ENCODE measurements around the gene CDH15.

Gene CDH15

DNA sequence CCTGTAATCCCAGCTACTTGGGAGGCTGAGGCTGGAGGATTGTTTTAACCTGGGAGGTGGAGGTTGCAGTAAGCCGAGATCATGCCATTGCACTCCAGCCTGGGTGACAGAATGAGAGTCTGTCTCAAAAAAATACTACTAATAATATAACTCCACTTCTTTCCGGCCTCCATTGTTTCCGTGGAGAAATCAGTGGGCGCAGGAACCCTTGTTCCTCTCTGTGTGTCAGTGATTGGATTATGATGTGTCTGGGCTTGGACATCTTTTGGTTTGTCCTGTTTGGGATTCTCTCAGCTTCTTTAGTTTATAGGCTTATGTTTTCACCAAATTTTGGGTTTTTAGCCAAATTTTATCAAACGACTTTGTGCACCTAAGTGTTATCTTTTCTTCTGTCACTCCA is 41.1 kb upstream of the CDH15 start:
- DNase-seq (ENCODE audit: low spot score): no peak
- TF ChIP-seq, protein P1, sequence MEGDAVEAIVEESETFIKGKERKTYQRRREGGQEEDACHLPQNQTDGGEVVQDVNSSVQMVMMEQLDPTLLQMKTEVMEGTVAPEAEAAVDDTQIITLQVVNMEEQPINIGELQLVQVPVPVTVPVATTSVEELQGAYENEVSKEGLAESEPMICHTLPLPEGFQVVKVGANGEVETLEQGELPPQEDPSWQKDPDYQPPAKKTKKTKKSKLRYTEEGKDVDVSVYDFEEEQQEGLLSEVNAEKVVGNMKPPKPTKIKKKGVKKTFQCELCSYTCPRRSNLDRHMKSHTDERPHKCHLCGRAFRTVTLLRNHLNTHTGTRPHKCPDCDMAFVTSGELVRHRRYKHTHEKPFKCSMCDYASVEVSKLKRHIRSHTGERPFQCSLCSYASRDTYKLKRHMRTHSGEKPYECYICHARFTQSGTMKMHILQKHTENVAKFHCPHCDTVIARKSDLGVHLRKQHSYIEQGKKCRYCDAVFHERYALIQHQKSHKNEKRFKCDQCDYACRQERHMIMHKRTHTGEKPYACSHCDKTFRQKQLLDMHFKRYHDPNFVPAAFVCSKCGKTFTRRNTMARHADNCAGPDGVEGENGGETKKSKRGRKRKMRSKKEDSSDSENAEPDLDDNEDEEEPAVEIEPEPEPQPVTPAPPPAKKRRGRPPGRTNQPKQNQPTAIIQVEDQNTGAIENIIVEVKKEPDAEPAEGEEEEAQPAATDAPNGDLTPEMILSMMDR (IDR thresholded peaks at IDR 0.05; ENCODE audit: borderline replicate concordance, control extremely low read depth, extremely low read depth, insufficient read depth, missing control alignments): no peak
- in situ Hi-C loops (cut with MboI; ENCODE audit: low sequenced_read_pairs, unreplicated experiment): no loop called here

DNA sequence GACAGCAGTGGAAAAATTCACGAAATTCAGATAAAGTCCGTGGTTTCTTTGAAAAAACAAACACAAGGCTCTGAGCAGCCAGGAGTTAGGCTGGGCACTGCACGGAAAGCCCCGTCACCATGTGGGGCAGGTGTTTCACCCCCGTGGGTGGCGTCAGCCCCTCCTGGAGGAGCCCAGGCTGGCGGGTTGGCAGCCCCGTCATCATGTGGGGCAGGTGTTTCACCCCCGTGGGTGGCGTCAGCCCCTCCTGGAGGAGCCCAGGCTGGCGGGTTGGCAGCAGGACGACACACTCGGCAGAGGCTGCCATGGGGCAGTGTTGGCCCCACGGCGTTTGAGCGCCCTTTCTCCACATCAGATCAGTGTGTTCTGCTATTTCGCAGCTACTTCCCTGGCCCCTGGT is 39.8 kb upstream of the CDH15 start:
- TF ChIP-seq, protein P1 (IDR thresholded peaks at IDR 0.05; ENCODE audit: borderline replicate concordance, control extremely low read depth, extremely low read depth, insufficient read depth, missing control alignments): no peak
- in situ Hi-C loops (cut with MboI; ENCODE audit: low sequenced_read_pairs, unreplicated experiment): no loop called here
- DNase-seq (ENCODE audit: low spot score): no peak

DNA sequence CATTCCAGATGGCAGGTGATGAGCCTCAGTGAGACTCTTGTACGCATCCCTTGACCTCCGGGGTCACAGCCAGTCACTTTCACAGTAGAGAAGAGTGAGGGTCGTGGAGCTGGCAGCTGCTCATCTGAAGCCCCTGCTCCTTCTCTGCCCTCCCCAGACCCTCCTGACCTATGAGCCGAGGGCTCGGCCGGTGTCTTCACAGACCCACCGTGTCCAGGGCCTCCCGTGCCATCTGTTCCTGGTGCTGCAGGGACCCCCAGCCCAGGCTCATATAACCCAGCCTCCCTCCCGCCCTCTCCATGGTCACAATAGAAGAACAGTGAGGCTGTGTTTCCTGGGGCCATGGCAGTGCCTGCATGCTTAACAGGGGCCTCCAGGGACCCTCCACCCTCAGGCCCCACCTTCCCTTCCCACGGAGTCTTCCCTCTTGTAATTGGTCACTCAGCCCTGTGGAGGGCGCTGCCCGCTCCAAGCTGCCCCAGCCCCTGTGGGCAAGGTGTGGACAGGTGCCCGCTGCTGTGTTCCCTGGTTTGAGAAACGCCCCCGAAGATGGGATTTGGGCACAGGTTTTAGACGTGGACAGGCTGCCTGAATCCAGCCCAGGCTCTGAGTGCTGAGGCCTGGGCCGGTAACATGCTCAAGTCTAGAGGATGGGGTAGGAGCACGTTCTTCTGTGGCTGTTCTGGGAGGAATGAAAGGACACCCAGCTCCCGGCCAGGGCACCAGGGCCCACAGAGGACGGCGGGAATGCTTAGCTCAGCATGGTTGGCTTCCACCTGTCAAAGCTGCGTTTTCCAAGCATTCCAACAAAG is 39.1 kb upstream of the CDH15 start:
- no peak for DNase-seq (ENCODE audit: low spot score)
- TF ChIP-seq, protein P1 (IDR thresholded peaks at IDR 0.05; ENCODE audit: borderline replicate concordance, control extremely low read depth, extremely low read depth, insufficient read depth, missing control alignments): no peak
- in situ Hi-C loops (cut with MboI; ENCODE audit: low sequenced_read_pairs, unreplicated experiment): no loop called here

DNA sequence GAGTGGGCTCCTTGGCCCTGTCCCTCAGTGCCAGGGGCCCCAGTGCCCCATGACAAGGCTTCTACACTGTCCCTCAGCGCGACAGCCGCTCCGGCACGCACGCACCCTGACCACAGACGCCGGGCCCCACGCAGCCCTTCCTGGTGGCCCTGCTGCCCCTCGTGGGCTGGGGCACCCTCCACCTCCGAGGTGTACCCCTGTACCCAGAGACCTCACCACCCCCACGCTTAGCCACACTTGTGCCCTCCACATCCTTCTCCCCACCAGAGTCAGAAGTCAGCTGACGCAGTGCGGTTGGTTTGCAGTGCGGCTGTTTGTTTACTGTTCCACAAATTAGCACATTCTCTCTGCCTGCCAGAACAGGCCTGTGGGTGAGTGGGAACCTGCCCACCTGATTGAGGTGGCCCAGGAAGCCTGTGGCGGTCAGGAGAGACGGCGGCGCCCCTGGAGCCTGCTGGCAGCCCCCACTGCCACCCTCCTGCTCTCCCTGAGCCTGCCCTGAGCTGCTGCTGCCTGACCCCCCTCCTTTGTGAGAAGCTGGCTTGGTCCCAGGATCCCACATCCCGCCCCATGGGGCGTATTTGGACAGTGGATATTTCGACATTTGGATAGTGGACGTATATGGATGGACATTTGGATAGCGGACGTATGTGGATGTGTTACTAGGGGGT is 38.0 kb upstream of the CDH15 start:
- in situ Hi-C loops (cut with MboI; ENCODE audit: low sequenced_read_pairs, unreplicated experiment): no loop called here
- no peak for DNase-seq (ENCODE audit: low spot score)
- TF ChIP-seq, protein P1 (IDR thresholded peaks at IDR 0.05; ENCODE audit: borderline replicate concordance, control extremely low read depth, extremely low read depth, insufficient read depth, missing control alignments): no peak

DNA sequence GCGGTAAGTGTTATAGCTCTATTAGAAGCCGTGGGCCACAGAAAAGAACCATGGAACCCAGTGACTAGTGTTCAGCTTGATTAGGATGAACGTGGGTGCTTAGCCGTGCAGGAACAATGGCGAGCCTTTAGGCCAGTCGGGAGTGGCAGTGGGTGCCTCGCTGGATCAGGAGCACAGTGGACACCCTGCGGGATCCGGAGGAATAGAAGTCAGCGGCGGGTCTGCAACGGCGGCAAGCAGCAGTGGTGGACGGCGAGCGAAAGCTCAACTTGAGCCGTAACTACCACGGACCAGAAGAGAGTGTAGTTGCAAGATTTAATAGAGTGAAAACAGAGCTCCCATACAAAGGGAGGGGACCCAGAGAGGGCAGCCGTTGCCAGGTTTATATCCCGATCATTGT is 37.3 kb upstream of the CDH15 start:
- in situ Hi-C loops (cut with MboI; ENCODE audit: low sequenced_read_pairs, unreplicated experiment): no loop called here
- TF ChIP-seq, protein P1 (IDR thresholded peaks at IDR 0.05; ENCODE audit: borderline replicate concordance, control extremely low read depth, extremely low read depth, insufficient read depth, missing control alignments): no peak

DNA sequence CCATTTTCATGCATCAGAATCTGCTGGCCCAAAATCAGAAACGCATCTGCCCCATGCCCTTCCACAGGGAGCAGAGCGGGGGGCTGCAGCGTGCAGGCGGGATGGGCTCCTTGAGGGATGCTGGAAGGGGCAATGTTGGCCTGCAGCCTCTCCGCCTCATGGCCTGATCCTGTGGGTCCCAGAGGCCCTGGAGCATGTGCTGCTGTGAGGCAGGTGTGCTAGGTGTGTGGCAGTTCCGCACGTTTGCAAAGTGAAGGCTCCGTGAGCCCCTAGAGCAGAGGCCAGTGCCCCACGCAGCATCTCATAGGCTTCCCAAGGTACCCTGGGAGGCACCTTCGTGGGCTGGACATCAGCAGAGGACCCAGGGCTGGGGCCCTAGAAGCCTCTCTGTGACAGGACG is 36.4 kb upstream of the CDH15 start:
- in situ Hi-C loops (cut with MboI; ENCODE audit: low sequenced_read_pairs, unreplicated experiment): no loop called here
- TF ChIP-seq, protein P1 (IDR thresholded peaks at IDR 0.05; ENCODE audit: borderline replicate concordance, control extremely low read depth, extremely low read depth, insufficient read depth, missing control alignments): no peak
- no peak for DNase-seq (ENCODE audit: low spot score)

More for the DNA sequence above, 37.3 kb upstream of the CDH15 start:
- no peak for DNase-seq (ENCODE audit: low spot score)

Data from GM13976 (cell line).